G401 (cell line): ENCODE data around the gene JPH2. TPM values are rescaled to one million over a fixed set of nuclear protein-coding genes. Genes with fewer than 3 reads are reported as not detected.

ENCODE experiments used
- DNase-seq: peaks from one replicate; pipeline ENCODE4 v3.0.0-alpha.2; 2015; ENCODE audit warnings: low spot score
- in situ Hi-C: cut with HindIII; loops from 2 replicates; pipeline ENCODE4 v1.10.0; 2016; ENCODE audit warnings: low sequenced_read_pairs, mixed read lengths
- total RNA-seq: library from RNA; depleted of rRNA; stranded (reverse); fragments of >200 nt; shearing (Covaris generic); gene quantifications from 2 replicates; pipeline ENCODE4 v1.2.3, GENCODE V29; 2014

Gene JPH2
- total RNA-seq, 1 experiment from 2014 or later = 0.24 TPM

GRCh38 chr20:44170816-44171410 is 16.1 kb downstream of the JPH2 start:
- in situ Hi-C loops = no loop called here
- no peak for DNase-seq

GRCh38 chr20:44167736-44168135 is 19.3 kb downstream of the JPH2 start:
- DNase-seq = no peak
- in situ Hi-C loops = no loop called here

GRCh38 chr20:44166477-44166876 is 20.5 kb downstream of the JPH2 start:
- DNase-seq = no peak
- in situ Hi-C loops = no loop called here

- in situ Hi-C loops = no loop called here
- no peak for DNase-seq
Observed at GRCh38 chr20:44166008-44166407, 21.0 kb downstream of the JPH2 start.

- DNase-seq = no peak
- in situ Hi-C loops = no loop called here
Observed at GRCh38 chr20:44160133-44160532, 26.9 kb downstream of the JPH2 start.

- in situ Hi-C loops = no loop called here
- no peak for DNase-seq
Observed at GRCh38 chr20:44159711-44160110, 27.3 kb downstream of the JPH2 start.

GRCh38 chr20:44159125-44159524 is 27.9 kb downstream of the JPH2 start:
- in situ Hi-C loops = no loop called here
- DNase-seq = no peak

- in situ Hi-C loops = no loop called here
- no peak for DNase-seq
Observed at GRCh38 chr20:44157061-44157460, 29.9 kb downstream of the JPH2 start.

- in situ Hi-C loops = no loop called here
Observed at GRCh38 chr20:44154521-44155001, 32.4 kb downstream of the JPH2 start.

GRCh38 chr20:44153636-44154043 is 33.3 kb downstream of the JPH2 start:
- in situ Hi-C loops = no loop called here

More at GRCh38 chr20:44154521-44155001, 32.4 kb downstream of the JPH2 start:
- no peak for DNase-seq

GRCh38 chr20:44151621-44152416 is 35.2 kb downstream of the JPH2 start:
- DNase-seq = no peak

More at GRCh38 chr20:44153636-44154043, 33.3 kb downstream of the JPH2 start:
- DNase-seq = no peak

GRCh38 chr20:44146272-44146671 is 40.7 kb downstream of the JPH2 start:
- in situ Hi-C loops = no loop called here

More at GRCh38 chr20:44151621-44152416, 35.2 kb downstream of the JPH2 start:
- in situ Hi-C loops = no loop called here

GRCh38 chr20:44145131-44145775 is 41.7 kb downstream of the JPH2 start:
- in situ Hi-C loops = no loop called here
- DNase-seq = no peak

More at GRCh38 chr20:44146272-44146671, 40.7 kb downstream of the JPH2 start:
- no peak for DNase-seq

GRCh38 chr20:44143936-44144335 is 43.1 kb downstream of the JPH2 start:
- in situ Hi-C loops = no loop called here
- DNase-seq = no peak

GRCh38 chr20:44142413-44142812 is 44.6 kb downstream of the JPH2 start:
- DNase-seq = no peak
- in situ Hi-C loops = no loop called here

- in situ Hi-C loops = no loop called here
- DNase-seq = no peak
Observed at GRCh38 chr20:44141873-44142272, 45.1 kb downstream of the JPH2 start.

GRCh38 chr20:44138867-44139266 is 48.1 kb downstream of the JPH2 start:
- in situ Hi-C loops = no loop called here

GRCh38 chr20:44137266-44137801 is 49.7 kb downstream of the JPH2 start:
- DNase-seq = no peak
- in situ Hi-C loops = no loop called here

More at GRCh38 chr20:44138867-44139266, 48.1 kb downstream of the JPH2 start:
- no peak for DNase-seq

GRCh38 chr20:44136579-44137265 is 50.3 kb downstream of the JPH2 start:
- DNase-seq = no peak
- in situ Hi-C loops = no loop called here
